HG03575 (cell line): ENCODE results near the gene ZNF436.

Experiments
- ATAC-seq: cut with Tn5 transposase; IDR thresholded peaks from one replicate; pipeline ENCODE4 v1.9.1; 2021; ENCODE audit not compliant: unreplicated experiment, insufficient number of reproducible peaks, low FRiP score; ENCODE audit errors: extremely low read depth

ZNF436 gene

DNA sequence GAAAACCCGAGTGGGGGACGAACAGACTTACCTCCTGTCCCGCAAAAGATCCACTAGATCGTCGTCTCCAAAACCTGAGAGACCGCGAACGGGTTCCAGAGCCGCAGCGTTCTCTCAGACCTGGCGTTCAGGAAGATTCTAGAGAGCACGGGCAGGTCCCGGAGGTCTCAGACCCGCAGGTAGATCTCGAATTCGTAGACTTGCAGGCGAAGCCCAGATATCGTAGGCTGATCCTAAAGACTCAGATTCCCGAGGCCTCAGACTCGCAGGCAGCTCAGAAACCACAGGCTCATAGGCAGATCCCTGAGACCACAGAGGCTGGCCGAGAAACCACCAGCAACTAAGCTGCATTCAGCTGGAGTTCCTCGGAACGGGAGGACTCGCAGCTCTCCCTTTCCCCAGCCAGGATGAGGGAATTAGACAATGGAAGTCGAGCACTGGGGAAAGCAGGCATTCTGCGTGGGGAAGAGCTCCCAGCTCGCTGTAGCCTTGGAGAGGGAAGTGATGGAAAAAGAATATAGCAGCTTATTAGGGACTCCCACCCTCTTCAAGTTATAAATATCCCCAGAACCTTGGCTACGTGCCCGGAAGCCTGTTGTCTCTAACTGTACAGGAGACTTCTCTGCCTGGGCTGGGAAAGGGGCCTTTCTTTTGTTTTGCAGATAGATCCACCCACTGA lies at the start of gene ZNF436:
Gene ZNF436, minus strand, starts transcription at position 502 of the 679 bp plus-strand sequence. CDS start 1,831 bp downstream, outside the sequence.
- no peak for ATAC-seq

DNA sequence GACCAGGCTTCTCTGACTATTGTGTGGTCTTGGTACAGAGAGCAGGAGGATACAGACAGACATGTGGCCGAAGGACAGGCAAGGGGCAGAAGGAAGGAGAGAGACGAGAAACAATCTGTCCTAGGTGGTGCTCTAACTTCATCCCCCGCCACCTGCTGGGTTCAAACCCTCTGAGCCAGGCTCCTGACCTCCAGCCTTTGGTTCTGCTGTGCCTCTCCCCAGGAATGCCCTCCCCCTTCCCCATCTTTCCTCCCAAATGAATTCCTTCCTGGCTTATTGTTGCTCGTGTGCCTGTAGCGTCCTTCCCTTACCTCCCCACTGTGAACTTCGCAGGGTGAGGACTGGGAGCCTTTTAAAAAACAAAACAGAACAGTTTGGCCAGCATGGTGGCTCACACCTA lies 49.5 kb upstream of the ZNF436 start:
- ATAC-seq: no peak

DNA sequence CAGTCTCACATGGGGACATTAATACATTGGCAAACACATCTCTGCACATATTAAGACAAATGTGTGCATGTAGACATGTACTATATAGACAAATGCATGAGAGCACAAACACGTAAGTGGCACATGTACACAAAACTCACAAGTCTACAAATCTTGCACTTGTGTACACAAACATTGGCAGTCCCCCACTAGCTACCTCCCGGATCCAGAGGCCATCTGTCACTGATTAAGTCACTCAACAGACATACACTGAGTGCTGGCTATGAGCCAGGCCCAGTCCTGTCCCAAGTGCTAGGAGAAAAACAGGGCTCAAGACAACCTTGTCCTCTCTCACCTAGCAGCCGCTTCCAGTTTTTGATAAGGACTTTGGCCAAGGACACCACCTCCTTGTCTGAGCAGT lies 47.9 kb upstream of the ZNF436 start:
- ATAC-seq: no peak

DNA sequence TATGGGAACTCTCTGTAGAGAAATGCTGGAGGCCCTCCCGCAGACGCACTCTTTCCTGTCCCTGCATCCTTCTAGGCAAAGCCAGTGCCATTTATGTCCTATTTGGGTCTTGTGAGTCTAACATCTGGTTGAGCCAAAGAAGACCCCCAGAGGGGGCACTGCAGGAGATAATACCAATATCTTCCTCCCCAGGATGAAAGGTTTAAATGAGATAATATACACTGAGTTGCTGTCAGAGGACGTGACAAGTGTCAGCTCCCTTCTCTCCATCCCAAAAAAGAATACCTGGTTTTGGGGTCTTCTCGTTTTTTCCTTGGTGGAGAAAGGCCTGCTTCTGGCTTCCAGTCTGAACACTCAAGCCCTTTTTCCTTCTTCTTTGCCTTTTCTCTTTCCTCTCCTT lies 47.3 kb upstream of the ZNF436 start:
- no peak for ATAC-seq

DNA sequence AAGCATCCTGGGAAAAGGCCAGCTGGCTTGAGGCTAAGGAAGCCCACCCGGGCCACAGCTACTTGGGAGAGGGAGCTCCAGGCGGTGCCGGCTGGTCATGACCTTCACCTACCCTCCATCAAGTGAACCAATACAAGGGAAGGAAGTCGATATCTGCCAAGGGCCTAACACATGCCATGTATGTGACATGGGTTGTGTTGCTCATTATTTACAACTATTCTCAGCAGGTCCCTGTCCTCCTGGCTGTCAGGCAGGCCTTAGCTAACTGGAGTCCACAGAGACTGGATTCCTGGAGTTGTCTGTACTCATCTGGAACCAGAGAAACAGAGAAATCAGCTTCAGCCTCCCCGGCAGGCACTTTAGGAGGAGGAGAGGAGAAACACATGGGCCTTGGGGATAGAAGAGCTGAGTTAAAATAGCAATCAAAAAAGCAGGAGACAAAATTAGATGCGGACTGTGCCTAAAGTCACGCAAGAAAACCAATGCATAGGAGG lies 39.2 kb upstream of the ZNF436 start:
- ATAC-seq: no peak

DNA sequence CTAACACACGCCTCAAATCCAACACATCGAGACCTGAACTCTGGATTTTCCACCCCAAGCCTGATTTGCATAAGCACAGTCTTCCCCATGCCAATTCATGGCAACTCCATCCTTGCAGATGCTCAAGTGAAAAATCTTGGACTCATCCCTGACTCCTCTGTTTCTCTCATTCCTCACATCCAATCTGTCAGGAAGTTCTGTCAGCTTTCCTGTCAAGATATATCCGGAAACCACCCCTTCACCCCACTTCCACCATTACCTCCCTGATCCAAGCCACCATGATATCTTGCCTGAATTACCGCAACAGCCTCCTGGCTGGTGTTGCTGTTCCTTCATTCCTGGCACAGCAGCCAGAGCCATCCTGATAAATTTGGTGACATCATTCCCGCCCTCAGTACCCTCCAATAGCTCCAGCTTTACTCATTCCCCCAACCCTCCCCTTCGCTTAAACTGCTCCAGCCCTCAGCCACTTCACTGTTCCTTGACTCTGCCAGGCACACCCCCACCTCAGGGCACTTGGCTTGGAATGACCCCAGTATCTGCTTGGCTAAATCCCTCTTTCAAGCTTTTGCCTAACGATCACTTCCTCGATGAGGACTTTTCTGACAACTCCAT lies 37.5 kb upstream of the ZNF436 start:
- ATAC-seq: no peak

DNA sequence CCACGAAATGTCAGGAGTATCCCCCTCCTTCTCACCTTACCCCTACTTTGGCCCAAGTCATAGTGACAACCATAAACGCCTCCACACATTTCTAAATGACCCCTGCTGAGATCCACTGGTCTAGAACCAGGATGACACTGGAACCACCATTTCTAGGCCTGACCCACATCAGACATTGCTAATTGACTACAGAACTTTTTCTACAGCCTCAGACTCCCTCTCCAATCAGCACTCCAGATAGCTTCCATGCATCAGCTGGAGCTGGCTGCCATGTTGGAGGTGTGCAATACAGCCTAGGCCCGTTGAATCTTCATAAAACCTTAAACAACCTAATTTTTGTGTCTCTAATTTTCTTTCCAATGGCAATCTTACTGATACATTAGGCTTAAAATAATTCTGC lies 36.3 kb upstream of the ZNF436 start:
- no peak for ATAC-seq

DNA sequence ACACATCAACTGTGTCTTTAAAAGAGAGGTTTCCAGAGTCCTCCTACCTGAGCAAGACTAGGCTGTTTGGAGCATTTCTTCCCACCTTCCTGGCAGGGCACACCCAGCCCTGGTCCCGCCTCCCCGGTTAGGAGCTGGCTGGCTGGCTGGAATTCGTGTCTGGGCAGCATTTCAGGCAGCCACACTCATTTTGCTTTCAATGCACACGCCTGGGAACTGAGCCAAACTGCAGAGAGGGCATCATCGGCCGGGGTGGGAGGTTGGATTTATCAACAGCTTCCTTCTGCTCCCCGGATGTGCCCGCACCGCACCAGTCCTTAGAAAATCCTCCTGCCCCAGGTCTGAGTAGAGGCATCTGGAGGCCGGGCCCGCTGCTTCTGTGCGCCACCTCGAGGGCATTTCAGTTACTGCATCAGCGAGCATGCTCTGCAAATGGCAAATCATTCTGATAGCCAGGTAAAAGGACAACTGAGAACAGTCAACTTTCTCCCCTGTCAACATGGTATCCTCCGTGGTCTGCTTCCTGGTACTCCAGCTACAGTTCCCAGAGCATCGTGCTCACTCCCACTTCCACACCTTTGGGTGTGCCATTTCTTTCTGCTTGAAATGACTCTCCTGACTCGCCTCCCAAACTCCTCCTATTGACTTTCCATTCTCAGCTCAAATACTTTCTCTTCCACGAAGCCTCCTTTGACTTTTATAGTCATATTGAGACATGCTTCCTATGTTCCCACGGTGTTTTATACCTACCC lies 34.3 kb upstream of the ZNF436 start:
- ATAC-seq: no peak

DNA sequence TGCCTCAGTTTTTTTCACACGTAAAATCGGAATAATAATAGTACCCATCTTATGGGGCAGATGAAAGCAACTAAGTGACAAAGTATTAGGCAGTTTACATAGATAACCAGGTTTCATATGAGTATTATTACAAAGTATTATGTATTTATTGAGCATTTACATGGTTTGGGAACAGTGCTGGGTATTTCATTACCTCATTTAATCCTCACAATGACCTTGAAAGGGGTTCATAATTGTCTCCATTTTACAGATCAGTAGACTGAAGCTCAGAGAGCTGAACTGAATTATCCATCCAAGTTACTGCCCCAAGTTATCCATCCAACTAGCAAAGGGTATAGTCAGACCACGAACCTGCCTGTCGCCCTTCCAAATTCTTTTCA lies 33.7 kb upstream of the ZNF436 start:
- no peak for ATAC-seq

DNA sequence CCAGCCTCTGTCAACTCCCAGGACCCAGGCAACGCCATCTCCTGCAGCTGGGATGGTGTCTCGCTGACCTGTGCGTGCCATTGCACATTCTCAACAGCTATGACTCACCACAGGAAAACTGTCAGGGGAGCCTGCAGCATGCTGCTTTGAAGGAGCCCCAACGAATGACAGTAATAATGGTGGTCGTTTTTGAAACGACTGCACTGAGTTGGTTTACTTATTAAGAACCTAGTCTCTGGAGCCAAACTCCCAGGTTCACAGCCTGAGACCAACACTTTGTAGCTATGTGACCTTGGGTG lies 33.4 kb upstream of the ZNF436 start:
- ATAC-seq: no peak

DNA sequence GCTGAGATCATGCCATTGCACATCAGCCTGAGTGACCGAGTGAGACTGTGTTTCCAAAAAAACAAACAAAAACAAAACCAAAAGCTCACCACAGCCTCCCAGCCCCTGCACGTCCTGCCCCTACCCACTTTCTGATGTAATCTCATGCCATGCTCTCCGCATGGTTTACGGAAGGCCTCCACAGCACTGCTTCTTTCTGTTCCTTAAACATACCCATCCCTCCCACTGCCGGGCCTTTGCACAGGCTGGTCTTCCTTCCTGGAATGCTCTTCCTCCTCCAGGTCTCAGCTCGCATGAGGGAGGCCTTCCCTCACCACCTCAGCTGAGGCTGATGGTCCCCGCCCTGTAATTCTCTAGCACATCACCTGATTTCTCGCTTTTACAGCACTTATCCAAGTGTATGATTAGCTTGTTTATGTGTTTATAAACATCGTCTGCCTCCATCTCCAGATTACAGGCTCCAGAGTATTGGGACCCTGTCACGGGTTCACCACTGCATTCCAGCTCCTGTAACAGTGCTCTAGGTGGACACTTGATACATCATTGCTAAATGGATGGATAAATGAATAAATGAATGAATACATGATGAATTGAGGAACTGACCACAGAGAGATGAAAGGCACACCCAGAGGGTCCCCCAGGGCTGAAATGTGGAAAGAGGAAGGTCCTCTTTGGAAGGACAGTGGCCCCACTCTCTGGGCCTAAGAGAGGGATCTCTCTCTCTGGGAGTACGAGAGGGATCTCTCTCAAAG lies 32.8 kb upstream of the ZNF436 start:
- ATAC-seq: no peak

DNA sequence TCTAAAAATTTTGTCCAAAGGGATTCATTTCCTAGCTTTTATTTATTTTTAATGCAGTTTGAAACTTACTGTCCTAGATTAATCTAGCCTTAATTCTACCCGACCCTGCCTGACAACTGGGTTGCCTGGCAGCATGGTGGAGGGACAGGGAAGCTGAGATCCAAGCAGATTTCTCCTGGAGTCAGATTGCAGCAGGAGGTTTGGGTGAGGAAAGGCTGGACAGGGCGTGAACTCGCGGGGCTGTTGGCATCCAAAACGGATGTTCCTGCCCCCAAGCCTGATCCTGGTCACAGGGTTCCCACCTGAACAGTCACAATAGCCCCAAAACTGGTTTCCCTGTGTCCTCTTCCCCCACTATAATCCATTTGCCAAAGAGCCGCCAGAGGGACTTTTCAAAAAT lies 31.7 kb upstream of the ZNF436 start:
- no peak for ATAC-seq

DNA sequence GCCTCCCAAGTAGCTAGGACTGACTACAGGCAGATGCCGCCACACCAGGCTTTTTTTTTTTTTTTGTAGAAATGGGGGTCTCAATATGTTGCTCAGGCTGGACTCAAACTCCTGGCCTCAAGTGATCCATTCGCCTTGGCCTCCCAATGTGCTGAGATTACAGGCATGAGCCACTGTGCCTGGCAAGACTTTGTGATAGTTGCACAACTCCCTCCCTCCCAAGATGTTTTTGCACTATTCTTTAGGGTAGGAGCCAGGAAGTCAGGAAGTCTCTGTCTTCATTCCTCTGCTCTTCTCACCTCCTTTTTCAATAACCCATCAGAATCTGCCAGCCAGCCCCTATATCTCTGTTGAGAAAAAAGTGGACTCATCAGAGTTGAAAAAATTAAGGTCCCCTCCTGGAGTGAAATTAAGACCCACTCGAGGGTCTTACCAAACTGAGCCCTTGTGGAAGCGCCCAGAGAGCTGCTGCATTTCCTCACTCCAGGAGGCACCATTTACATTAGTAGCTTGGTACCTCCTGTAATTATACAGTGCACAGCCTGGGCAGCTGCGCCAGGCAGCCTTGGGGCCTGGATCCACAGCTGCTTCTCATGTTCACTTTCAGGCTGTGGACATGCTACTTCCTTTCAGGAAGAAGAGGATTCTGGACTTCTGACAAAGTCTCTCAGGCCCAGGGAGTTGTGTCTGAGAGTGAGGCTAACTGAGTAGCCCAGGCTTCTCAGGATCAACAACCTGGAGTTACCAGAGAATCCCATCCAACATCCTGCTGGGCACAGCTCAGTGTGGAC lies 30.9 kb upstream of the ZNF436 start:
- no peak for ATAC-seq

DNA sequence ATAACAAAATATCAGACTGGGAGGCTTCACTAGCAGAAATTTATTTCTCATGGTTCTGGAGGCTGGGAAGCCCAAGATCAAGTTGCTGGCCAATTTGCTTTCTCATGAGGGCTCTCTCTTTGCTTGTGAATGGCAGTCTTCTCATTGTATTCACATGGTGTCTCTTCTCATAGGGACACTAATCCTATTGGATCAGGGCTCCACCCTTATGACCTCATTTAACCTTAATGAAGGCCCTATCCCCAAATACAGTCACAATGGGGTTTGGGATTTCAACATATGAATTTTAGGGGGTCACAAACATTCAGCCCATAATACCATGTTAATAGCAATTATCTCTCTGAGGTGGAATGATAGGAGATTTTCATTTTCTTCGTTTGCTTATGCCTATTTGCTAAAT lies 29.6 kb upstream of the ZNF436 start:
- no peak for ATAC-seq

DNA sequence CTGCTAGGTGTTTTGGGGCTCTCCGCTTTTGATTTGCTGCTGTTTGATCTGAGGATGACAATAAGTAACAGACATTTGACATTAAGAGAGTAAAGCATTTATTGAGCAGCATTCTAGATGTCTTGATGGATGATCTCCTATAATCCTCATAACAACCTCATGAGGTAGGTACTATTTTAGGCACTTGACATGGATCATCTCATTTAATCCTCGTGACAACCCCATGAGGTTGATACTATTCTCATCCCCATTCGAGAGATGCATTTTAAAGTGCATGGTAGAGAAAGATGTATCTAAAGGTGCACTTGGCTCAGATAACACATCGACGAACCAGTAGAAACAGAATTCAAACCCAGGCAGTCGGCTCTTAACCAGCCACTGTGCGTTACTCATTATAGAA lies 28.3 kb upstream of the ZNF436 start:
- ATAC-seq: no peak

DNA sequence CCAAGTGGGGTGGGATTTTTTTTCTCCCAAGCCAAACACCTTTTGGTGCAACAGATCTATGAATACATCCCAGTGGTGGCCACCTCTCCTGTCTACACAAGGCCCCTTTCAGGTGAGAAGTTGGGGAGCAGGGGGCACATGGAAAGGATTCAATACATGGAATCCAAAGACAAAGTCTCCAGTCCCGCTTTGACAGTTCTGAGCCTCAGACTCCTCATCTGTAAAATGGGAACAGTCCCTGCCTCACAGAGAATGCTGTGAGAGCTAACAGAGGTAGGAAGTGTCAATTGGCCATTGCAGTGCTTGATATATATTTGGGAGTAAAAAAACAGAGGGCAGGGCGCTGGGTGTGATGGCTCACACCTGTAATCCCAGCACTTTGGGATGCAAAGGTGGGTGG lies 26.7 kb upstream of the ZNF436 start:
- ATAC-seq: no peak

DNA sequence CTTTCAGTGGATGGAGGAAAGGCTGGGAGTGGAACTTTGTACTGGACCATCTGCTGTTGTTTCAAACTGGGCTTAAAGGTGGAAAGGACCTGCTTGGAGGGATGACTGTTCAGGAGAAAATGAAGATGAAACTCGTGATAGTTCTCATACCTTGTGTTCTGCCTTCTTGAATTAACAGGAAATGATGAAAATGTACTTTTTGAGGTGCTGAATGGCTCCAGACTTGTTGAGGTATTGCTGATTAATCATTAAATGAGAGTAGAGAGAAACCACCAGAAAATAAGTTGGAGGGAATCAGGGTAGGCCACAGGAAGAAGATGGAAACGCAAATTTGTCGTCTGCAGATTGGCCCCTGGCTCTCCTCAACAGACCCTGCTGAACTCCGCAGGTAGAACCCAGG lies 26.2 kb upstream of the ZNF436 start:
- ATAC-seq: no peak

DNA sequence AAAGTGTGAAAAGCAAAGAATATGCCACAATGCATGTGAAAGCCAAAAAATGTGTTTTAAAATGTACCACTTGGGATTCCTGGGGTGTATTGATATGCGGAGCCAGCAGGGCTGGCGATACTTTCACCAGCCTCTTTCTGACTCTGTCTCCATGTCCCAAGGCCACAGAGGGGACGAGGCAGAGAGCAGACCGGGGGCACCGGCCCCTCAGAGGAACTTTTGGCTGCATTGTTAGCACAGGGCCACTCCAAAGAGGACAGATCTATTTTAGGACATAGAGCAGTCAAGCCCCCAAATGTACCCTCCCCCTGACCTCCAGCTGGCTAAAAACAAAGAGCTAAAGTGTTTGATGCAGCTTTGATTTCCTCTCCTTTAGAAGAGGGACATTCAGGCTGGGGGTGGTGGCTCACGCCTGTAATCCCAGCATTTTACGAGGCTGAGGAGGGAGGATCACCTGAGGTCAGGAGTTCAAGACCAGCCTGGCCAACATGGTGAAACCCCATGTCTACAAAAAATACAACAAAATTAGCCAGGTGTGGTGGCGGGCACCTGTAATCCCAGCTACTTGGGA lies 25.6 kb upstream of the ZNF436 start:
- no peak for ATAC-seq

DNA sequence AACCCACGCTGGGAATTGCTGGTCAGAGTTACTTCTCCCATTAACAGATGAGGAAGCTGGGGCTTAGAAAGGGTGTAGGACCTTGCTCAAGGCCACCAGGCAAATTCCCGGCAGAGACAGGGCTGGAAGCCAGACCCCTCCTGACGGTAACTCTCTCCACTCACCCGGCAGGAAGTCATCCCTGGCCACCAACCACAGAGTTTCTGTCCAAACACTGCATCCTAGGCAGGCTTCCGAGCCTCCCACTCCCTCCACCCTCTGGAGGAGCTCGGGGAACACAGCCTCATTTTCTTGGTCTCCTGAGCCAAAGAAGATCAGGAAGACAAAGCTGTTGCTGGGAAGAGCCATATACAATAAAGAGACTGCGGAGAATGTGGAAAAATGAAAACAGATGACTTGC lies 25.0 kb upstream of the ZNF436 start:
- ATAC-seq: no peak
